ENCODE measurements around the gene WRAP53.

- no peak for TF ChIP-seq CTCF (optimal IDR thresholded peaks at IDR 0.05 in 1 of 3, IDR thresholded peaks at IDR 0.05 in 1 of 3, conservative IDR thresholded peaks at IDR 0.05 in 1 of 3; ENCODE audit: extremely low read depth in 1 of 3, insufficient read depth in 2 of 3, low read length in 3 of 3)
- no peak for TF ChIP-seq EZH2 (IDR thresholded peaks at IDR 0.05; ENCODE audit: low read length)
These were observed 19.2 kb downstream of the WRAP53 start for GRCh38 chr17:7707446-7707845.
